Stimulated activated CD8-positive, alpha-beta memory T cell treated with anti-CD3 and anti-CD28 coated beads, Interleukin-12 subunit alpha, Interleukin-12 subunit beta, amount 100 ng/mL, for 4 hours (primary cell): Measurements from ENCODE around the gene SYPL1.
A peak's percentile ranks its signal among the peaks of the same experiment; 100 is the strongest.
"Not testable (repeated sequence)": the region's sequence is repeated elsewhere in the genome, so short reads cannot be mapped to it uniquely, and the experiment has no call there.

Experiments
- DNase-seq: peaks from one replicate; pipeline ENCODE4 v3.0.0-alpha.2; 2020; ENCODE audit warnings: low read depth

SYPL1 gene

DNA sequence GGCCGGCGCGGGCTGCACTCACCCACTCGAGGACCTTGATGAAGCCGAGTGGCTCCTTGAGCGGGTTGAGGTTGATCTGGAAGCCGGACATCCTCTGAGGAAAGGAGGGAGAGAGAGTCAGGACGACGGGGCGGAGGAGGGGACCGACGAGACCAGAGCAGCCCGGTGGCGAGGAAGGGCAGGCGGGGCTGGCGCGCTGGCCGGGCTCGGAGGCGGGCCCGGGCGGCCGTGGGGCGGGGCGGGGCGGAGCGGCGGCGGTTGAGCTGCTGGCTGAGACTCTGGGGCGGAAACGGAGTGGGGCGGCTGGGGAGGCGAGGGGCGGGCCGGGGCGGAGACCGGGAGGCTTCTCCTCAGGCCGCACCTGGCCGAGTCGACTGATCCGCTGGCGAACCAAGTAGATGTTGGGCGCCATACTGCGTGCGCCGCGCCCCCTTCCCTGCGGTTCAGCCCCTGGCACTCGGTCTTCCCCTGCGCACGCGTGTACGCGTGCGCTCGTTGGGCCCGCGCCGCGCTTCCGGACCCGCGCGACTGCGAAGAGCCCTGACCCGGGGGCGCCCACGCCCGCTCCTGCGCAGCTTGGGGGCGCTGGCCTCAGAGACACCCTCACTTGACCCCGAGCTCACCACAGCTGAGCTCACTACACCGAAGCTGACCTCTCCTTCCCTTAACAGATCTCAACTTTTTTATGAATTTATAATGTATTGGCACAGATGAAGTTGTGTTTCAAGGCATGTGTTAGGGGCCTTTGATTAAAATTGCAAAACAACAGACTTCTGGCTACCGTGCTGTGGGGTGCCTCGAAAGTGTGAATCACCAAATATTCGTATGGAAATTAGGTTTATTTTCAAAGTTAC is at the start of gene SYPL1:
TSS of gene SYPL1 (minus strand) at position 195 of the 854 bp plus-strand sequence. CDS start at position 91, 104 bp downstream.
- peak; percentile 89 for DNase-seq

DNA sequence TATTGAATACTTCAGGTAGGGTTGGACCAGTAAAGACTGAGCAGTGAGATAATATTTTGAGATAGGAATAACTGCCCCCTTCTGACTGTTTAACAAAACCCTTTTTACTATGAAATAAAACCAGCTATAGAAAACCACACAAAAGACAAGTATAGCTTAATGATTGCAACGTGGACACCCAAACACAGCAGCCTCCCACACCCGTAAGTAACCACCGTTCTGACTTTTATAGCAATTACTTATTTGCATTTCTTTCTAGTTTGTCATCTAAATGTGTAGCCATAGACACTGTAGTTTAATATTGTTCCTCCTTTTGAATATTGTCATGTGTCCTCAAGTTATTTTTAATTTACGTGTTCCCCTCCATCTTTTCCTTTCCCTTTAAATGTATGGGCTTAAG is 42.9 kb upstream of the SYPL1 start:
- DNase-seq = no peak

DNA sequence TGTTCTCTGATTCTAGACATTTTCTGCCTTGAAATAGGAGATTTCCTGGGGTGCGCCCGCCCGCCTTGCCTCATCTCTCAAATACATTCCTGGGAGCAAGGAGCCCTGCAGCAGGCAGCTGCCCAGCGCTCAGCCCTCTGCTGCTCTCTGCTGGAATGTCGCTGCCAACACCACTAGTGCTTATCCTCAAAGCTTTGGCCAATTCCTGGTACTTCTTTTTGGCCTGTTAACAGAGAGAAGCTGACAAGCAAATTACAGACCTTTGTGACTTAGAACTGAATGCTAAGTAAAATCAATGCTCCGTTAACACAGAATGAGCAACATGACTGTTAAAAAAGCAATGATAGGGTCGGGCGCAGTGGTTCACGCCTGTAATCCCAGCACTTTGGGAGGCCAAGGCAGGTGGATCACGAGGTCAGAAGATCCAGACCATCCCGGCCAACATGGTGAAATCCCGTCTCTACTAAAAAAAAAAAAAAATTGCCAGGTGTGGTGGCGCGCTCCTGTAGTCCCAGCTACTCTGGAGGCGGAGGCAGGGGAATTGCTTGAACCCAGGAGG is 41.9 kb upstream of the SYPL1 start:
- peak; percentile 45 for DNase-seq

DNA sequence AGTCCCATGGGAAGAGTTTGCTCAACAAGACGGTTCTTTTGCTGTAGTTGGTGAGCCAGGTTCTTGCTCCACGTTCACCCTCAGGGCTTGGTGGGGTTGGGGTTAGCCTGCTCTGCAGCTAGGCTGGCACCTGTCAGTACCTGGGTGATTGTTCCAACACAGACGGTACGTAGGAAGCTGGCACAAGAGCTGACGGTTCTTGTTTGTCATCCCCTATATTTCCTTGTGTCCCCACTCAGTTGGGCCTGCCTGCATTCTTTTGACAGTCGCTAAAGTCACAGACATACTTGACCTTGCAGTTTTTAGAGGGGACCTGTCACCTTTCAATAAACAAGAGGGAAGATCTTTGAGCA is 40.2 kb upstream of the SYPL1 start:
- no peak for DNase-seq

DNA sequence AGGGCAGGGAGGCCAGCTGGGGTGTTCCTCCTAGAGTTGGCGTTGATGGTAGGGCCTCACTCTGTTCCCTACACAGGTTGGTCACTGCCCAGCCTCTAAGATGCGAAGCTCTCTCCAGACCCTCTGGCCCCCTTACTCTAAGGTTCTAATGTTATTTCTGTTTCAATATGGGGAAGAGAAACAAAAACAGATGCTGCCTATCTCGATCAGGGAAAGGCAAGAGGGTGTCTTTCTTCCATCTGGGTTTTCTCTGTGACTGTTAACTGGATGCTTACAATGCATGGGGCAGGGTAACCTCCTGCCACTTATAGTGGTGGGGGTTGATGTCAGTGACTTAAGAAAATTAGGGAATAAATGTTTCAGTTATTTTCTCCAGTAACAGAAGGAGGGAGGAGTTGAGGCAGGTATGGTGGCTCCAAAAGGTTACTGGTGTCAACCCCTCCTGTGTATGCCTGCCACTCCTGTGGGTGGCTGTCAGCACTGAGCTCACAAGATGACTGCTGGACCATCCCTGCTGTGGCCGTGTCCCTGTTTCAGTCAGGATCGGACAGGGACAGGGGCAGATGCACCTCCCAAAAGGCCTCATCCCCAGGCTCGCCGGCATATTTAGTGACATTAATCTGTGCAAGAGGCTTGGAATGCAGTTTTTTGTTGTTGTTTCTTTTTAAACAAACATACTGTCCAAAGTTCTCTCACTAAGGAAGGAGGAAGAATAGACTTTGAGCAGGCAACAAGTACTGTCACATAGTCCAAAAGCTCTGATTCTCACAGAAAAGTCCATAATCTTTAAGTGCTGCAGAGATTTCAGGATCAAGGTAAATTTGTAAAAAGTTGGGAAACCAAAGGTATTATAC is 39.6 kb upstream of the SYPL1 start:
- DNase-seq = no peak

DNA sequence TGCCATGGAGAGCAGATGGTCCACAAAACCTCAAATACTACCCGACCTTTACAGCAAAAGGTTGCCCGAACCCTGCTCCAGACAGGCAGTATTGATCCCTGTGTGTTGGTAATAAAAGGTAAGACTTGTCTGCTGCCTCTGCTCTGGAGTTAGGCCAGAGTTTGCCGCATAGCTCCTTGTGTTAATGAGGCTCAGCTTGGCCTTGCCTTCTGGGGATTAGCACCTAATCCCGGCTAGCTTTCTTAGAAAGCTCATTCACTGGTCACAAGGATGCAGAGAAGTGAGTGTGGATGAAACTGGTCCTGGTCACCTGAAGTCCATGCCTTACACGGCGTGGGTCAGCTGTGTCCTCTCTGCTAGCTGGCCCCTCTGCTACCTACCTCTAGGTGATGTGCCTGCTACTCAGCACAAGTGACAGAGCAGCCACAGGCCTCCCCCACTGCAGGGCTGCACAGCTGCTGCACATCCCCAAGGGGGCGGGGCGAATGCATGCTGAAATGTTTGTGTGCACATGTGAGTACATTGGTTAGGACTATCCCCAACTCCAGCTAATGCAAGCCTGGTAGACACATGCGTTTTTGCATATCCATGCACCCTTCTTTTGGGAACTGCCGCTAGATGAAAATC is 31.7 kb upstream of the SYPL1 start:
- no peak for DNase-seq

DNA sequence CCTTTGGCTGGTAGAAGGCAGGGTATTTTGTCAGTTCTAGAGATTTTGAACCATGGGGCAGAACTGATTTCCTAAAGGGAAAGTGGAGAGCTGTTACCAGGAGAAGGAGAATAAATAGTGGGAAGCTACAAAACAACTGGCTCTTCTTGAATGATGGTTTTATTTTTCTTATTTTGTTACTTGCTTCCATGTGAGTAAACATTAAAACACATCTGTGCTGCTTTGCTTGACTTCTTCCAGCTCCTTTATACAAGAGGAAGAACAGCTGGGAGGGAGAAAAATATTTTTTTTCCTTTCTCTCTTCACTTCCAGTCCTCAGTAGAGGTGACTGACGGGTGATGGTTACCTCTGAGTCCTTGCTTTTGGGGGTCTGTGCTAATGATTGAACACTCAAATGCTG is 30.0 kb upstream of the SYPL1 start:
- DNase-seq = no peak

DNA sequence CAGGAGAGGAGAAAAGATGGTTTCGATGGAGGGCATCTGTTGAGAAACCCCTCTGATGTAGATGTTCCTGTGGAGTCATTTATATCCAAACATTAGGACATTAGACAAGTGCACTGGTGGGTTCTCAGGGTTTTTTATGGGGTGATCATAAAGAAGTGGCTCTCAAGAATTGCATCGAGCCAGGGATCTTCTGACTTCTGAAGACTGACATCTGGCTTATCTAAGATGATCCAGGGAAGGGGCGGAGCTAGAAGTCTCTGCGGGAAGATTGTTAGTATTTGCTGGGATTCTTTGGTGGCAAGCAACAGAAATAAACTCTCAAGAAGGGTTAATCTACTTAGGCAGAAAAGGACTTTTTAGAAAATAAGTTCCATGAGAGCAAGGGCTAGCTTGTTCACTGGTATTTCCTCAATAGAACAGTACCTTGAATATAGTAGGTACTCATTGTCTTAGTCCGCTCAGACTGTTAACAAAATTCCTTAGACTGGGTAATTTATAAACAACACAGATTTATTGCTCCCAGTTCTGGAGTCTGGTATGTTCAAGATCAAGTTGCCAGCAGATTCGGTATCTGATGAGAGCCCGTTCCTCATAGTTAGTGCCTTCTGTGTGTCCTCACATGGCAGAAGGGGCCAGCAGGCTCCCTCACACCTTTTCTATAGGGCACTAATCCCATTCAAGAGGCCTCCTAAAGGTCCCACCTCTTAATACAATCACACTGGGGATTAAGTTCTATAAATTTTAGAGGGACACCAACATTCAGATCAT is 28.5 kb upstream of the SYPL1 start:
- DNase-seq = no peak

DNA sequence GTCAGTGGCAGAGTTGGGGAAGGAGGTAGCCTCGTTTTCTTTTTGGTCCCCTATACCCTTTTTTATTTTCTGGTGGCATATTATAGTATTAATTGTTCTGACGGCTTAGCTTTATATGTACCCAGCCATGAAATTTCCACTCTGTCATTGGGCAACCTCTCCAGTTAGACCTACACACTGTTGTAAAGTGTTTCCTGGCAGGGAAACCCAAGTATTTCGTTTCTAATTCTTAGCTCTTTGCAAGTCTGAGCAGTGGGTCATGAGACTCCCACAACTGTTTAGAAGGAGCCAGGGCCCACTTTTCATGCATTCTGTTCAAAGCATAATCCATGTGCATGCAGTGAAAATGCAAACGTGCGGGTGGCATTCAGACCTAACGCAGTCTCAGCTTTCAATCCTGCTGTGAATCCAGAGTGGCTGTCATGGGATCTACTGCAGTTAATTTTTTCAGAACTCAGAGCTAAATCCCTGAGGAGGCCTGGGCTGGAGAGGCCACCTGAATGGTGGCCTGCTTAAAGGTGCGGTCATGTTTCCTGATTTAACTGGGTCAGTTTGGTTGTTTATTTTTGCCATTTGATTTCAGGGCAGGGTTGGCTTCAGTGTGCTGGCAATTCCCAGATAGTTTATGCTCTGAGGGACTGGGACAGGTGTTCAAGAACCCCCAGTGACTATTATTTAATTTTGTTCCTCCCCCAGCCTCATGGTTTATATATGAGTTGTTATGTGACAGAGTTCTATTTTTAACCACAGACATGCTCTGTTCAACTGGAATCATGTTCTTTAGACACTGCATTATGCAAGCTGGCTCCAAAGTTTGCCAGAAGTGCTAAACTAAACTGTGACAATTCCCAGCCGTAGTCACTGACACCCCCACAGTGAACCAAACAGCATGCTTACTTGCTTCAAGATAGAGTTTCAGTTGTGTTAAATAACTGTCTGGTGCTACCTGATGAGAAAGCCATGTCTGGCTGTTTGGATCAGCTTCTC is 27.4 kb upstream of the SYPL1 start:
- no peak for DNase-seq

DNA sequence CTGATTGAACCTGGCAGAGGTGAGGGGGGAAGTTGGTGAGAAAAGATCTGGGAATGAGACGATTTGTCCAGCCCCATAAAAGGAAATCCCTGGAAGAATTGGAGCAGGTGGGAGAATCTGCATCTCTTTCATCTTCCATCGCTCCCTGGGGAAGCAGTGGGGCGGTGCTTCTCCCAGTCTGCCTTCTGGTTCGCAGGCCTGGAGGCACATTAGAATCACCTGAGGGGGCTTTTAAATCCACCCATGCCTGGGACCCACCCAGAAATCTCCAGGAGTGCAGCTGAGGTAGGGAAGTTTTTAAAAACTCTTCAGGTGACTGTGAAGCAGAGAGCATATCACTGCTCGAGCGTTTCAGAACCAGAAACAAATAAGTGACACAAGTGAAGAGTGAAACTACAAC is 26.7 kb upstream of the SYPL1 start:
- no peak for DNase-seq

DNA sequence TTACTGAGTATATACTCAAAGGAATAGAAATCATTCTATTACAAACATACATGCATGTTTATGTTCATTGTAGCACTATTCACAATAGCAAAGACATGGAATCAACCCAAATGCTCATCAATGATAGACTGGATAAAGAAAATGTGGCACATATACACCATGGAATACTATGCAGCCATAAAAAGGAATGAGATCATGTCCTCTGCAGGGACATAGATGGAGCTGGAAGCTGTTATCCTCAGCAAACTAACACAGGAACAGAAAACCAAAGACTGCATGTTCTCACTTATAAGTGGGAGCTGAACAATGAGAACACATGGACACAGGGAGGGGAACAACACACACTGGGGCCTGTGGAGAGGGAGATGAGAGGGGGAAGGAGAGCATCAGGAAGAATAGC is 26.1 kb upstream of the SYPL1 start:
- DNase-seq = not testable (repeated sequence)

DNA sequence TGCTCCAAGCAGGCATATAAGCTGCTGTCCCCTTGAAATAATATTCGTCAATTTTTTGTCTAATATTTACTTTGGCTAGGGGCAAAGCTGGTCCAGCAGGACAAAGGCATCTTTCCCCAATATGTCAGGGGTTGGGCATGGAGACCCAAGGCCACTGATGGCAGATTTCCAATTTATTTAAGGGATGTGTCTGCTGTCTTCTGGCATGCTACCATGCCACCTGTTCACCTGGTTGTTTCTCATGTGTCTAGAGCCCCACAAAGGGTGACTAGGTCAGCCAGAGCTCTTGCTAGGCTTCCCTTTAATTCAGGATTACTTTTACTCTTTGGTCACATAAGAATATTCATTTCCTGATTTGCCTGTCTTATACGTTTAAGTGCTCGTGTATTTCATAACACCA is 22.1 kb upstream of the SYPL1 start:
- DNase-seq = no peak

DNA sequence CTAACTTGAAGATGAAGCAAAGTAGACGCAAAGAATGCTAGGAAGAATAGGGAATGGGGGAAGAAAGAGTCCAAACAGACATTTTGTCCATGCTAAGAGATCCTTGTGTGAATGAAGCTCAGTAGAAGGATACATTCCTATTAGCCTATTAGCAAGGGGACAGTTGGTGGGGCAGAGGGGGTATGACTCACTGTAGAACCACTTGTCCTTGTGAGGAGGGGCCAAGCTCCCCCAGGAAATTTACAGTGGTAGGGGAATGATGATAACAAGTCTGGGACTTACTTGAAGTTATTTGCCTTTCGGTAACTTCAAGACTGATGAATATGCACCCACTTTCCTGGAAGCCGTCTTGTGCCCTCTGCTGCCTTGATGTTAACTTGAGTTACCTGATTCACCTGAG is 17.2 kb upstream of the SYPL1 start:
- no peak for DNase-seq

DNA sequence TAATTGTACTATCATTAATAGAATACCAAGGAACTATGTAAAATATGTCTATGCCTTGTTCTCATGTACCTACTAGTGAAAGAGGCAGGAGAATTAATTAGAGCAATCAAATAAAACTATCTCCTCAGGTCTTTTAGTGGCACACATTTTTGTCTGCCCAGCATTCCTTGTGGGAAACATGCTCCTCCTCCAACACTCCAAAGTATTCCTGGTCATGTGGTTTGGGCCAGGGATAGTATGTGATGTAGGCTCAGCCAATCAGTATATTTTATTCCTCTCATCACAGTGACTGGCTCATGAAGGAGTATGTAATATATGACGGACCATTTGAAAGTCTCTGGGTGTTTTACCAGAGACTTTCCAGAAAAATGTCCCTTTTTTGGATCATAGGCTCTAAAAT is 16.7 kb upstream of the SYPL1 start:
- DNase-seq = no peak

DNA sequence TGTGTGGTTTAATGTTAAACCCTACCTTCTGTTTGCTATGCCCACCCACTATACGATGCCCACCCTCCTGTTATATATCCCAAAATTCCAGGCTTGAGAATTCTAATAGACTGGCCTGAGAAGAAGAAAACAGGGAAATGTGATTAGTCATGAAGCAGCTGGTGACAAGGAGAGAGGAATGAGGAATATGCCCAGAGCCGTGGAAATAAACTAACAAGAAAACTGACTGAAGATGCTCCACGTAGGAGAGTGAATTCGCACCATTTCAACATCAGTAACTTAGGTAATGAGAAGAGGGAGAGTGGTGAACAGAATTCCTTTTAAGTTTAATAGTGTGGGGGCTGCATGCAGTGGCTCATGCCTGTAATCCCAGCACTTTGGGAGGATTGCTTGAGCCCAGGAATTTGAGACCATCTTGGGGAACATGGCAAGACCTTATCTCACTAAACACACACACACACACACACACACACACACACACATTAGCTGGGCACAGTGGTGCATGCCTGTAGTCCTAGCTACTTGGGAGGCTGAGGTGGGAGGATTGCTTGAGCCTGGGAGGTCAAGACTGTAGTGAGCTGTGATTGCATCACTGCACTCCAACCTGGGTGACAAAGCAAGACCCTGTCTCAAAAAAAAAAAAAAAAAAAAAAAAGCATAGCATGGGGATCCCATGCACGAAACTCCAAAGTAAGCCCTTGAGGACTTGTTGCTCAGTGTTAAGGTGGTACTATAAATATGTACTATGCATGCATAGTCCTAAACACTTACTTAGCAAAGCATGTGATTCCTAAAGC is 16.1 kb upstream of the SYPL1 start:
- no peak for DNase-seq

DNA sequence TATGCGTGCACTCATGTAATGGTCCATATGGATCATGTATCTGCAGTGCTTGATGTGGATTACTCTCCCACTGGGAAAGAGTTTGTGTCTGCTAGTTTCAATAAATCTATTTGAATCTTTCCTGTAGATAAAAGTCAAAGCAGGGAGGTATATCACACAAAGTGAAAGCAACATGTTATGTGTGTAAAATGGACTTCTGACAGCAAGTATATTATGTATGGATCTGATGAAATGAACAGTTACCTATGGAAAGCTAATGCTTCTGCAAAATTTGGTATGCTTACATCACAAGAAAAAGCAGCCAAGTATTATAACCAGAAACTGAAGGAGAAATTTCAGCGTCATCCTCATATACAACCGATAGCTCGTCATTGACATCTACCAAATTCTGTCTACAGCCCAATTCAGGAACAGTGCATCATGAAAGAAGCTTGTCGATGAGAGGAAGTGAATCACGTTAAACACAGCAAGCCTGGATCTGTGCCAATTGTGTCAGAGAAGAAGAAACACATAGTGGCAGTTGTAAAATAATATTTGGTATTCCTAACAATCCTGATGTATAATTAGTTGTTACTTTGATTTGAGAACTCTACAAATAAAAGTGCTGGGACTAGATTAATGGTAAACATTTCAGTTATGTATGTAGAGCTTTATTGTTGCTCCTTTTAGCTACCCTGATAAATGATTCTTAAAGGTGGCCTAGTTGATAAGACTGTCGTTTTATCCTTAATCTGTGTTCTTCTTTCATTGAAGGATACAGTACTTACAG is 14.2 kb upstream of the SYPL1 start:
- DNase-seq = no peak

DNA sequence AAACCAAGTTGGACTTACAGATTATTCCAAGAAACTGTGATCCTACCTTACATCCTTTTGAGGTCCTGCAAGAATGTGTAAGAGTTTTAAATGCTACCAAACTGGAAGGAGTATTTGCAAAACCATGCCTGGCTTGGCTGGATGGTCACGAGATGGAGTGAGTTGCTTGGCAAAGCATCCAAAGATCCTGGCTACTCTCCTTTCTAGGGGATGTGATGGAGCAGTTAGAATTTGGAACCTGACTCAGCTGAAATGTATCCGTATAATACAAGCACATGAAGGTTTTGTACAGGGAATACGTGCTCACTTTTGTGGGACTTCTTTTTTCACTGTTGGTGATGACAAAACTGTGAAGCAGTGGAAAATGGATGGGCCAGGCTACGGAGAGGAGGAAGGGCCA is 13.3 kb upstream of the SYPL1 start:
- no peak for DNase-seq

DNA sequence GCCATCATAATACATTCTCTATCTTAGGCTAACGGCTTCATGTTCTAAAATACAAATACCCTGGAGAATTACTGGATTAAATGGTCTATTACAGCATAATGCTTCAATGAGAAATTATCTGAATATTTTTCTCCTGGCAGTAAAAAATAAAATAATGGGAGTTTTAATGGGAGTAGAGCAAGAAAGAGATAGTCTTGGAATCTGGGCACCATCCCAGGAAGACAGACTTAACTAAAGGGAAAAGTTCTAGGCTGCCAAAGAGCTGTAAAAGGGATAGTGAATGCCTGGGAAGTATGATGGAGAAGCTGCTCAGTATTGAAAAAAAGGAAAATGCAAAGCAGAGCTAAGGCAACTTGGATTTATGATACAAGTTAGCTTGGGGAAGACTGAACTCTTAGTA is 12.1 kb upstream of the SYPL1 start:
- no peak for DNase-seq

DNA sequence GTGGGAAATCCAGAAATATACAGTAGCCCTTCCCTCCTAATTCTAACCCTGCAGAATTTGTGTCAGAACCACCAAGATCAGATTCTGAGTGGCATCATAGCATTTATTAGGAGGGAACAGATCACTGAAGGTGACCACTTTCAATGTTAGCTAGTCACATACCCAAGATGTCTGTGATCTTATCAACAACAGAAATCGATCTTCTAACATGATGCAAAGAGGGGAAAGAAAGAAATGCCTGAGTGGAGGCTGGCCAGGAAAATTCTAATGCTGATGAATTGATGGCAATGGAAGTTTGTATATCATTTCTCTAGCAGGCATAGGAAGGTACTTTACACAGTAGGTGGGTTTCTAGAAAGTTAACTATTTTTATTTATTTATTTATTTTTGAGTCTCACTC is 10.6 kb upstream of the SYPL1 start:
- DNase-seq = no peak
